ENCODE data around the gene RFX3. TPM values are rescaled to one million over a fixed set of nuclear protein-coding genes. Genes with fewer than 3 reads are reported as not detected.

The RFX3 gene
- total RNA-seq, 1 experiment from 2014 or later: 7.4 TPM

- H3K27ac ChIP-seq (ENCODE audit: low read depth, low read length, poor library complexity, severe bottlenecking): no peak overlapping the region
- H3K36me3 ChIP-seq (ENCODE audit: insufficient read depth, low read length, poor library complexity, severe bottlenecking): no peaks in the 10 kb centered on the region
- DNase-seq (ENCODE audit: low spot score): no peak
- ChIA-PET CTCF (no interaction called here), POLR2A (ENCODE audit: low non-redundant PET) (no interaction called here)
- TF ChIP-seq CTCF (conservative IDR thresholded peaks at IDR 0.05; ENCODE audit: low read depth, low read length): no peak
- TF ChIP-seq EZH2 (IDR thresholded peaks at IDR 0.05; ENCODE audit: borderline replicate concordance, low read depth, low read length, poor library complexity, severe bottlenecking): no peak
- no peak overlapping the region for H3K4me3 ChIP-seq (ENCODE audit: low read depth, low read length, poor library complexity, severe bottlenecking)
- no TSS peak for BruUV-seq (replicated peaks)
- no peaks in the 10 kb centered on the region for H3K9me3 ChIP-seq (ENCODE audit: low read depth, low read length, poor library complexity, severe bottlenecking)
- H3K4me1 ChIP-seq (ENCODE audit: insufficient read depth, low read length, poor library complexity, severe bottlenecking): peaks cover 40% of the 10 kb centered on the region
- intact Hi-C loops (cut with micrococcal nuclease; ENCODE audit: unreplicated experiment): no loop called here
- no peaks in the 10 kb centered on the region for H3K27me3 ChIP-seq (replicated peaks; ENCODE audit: insufficient read depth, low read depth, low read length, poor library complexity)
These were observed 19.6 kb downstream of the RFX3 start for GRCh38 chr9:3506164-3506563.

- no peaks in the 10 kb centered on the region for H3K36me3 ChIP-seq (ENCODE audit: insufficient read depth, low read length, poor library complexity, severe bottlenecking)
- TF ChIP-seq EZH2 (IDR thresholded peaks at IDR 0.05; ENCODE audit: borderline replicate concordance, low read depth, low read length, poor library complexity, severe bottlenecking) (no peak), CTCF (conservative IDR thresholded peaks at IDR 0.05; ENCODE audit: low read depth, low read length) (no peak)
- H3K27ac ChIP-seq (ENCODE audit: low read depth, low read length, poor library complexity, severe bottlenecking): no peak overlapping the region
- H3K4me3 ChIP-seq (ENCODE audit: low read depth, low read length, poor library complexity, severe bottlenecking): no peak overlapping the region
- CTCF ChIA-PET: no interaction called here
- no peak for DNase-seq (ENCODE audit: low spot score)
- no peaks in the 10 kb centered on the region for H3K9me3 ChIP-seq (ENCODE audit: low read depth, low read length, poor library complexity, severe bottlenecking)
- POLR2A ChIA-PET (ENCODE audit: low non-redundant PET): no interaction called here
- peaks cover 17% of the 10 kb centered on the region for H3K4me1 ChIP-seq (ENCODE audit: insufficient read depth, low read length, poor library complexity, severe bottlenecking)
- H3K27me3 ChIP-seq (replicated peaks; ENCODE audit: insufficient read depth, low read depth, low read length, poor library complexity): no peaks in the 10 kb centered on the region
- BruUV-seq (replicated peaks): no TSS peak
- intact Hi-C loops (cut with micrococcal nuclease; ENCODE audit: unreplicated experiment): no loop called here
These were observed 23.0 kb downstream of the RFX3 start for GRCh38 chr9:3502560-3503398.

GRCh38 chr9:3500044-3500443 lies 25.8 kb downstream of the RFX3 start:
- CTCF ChIA-PET: no interaction called here
- H3K27ac ChIP-seq (ENCODE audit: low read depth, low read length, poor library complexity, severe bottlenecking): no peak overlapping the region
- intact Hi-C loops (cut with micrococcal nuclease; ENCODE audit: unreplicated experiment): no loop called here
- TF ChIP-seq CTCF (conservative IDR thresholded peaks at IDR 0.05; ENCODE audit: low read depth, low read length) (no peak), EZH2 (IDR thresholded peaks at IDR 0.05; ENCODE audit: borderline replicate concordance, low read depth, low read length, poor library complexity, severe bottlenecking) (no peak)
- no TSS peak for BruUV-seq (replicated peaks)
- POLR2A ChIA-PET (ENCODE audit: low non-redundant PET): no interaction called here
- H3K27me3 ChIP-seq (replicated peaks; ENCODE audit: insufficient read depth, low read depth, low read length, poor library complexity): no peaks in the 10 kb centered on the region
- DNase-seq (ENCODE audit: low spot score): no peak
- H3K4me3 ChIP-seq (ENCODE audit: low read depth, low read length, poor library complexity, severe bottlenecking): no peak overlapping the region
- no peaks in the 10 kb centered on the region for H3K9me3 ChIP-seq (ENCODE audit: low read depth, low read length, poor library complexity, severe bottlenecking)
- no peaks in the 10 kb centered on the region for H3K36me3 ChIP-seq (ENCODE audit: insufficient read depth, low read length, poor library complexity, severe bottlenecking)
- H3K4me1 ChIP-seq (ENCODE audit: insufficient read depth, low read length, poor library complexity, severe bottlenecking): peaks cover 10% of the 10 kb centered on the region
